Karpas-422 (cell line): Measurements from ENCODE around the gene NBPF15. TPM values are rescaled to one million over a fixed set of nuclear protein-coding genes. Genes with fewer than 3 reads are reported as not detected.
"Not testable (repeated sequence)": the region's sequence is repeated elsewhere in the genome, so short reads cannot be mapped to it uniquely, and the experiment has no call there.

Experiments used
- DNase-seq: peaks from one replicate; pipeline ENCODE4 v3.0.0-alpha.2; 2015
- H2AFZ ChIP-seq: fragments of 200-600 bp; sonication (generic); 2 replicates; pipeline ENCODE4 v1.6.1; 2014; ENCODE audit warnings: antibody characterized with exemption, low read length, mixed read lengths
- H3K27ac ChIP-seq: fragments of 200-600 bp; sonication (generic); 2 replicates; pipeline ENCODE4 v1.5.1; 2014; ENCODE audit warnings: mild to moderate bottlenecking, low read length, moderate library complexity
- H3K27me3 ChIP-seq: fragments of 200-600 bp; sonication (generic); 2 replicates; pipeline ENCODE4 v1.6.1; 2014; ENCODE audit warnings: low read length, mixed read lengths
- H3K36me3 ChIP-seq: fragments of 200-600 bp; sonication (generic); 2 replicates; pipeline ENCODE4 v1.6.1; 2014; ENCODE audit warnings: low read length, mixed read lengths; ENCODE audit not compliant: insufficient read depth
- H3K4me1 ChIP-seq: fragments of 200-600 bp; sonication (generic); 2 replicates; pipeline ENCODE4 v1.6.1; 2014; ENCODE audit warnings: mild to moderate bottlenecking, low read length, mixed read lengths
- H3K4me2 ChIP-seq: fragments of 200-600 bp; sonication (generic); 2 replicates; pipeline ENCODE4 v1.6.1; 2014; ENCODE audit warnings: low read length, low read depth, mild to moderate bottlenecking; ENCODE audit not compliant: poor library complexity, severe bottlenecking
- H3K4me3 ChIP-seq: fragments of 200-600 bp; sonication (generic); 2 replicates; pipeline ENCODE4 v1.5.1; 2014; ENCODE audit warnings: mild to moderate bottlenecking, antibody characterized with exemption, low read length, mixed read lengths
- H3K79me2 ChIP-seq: fragments of 200-600 bp; sonication (generic); 2 replicates; pipeline ENCODE4 v1.6.1; 2014; ENCODE audit warnings: mild to moderate bottlenecking, low read length, mixed read lengths
- H3K9ac ChIP-seq: fragments of 200-600 bp; sonication (generic); 2 replicates; pipeline ENCODE4 v1.6.0; 2014; ENCODE audit warnings: low read length
- H3K9me2 ChIP-seq: fragments of 200-600 bp; sonication (generic), shearing (Covaris generic); replicated peaks from 2 replicates; pipeline ENCODE4 v1.6.0; 2014; ENCODE audit warnings: mild to moderate bottlenecking, low read length, moderate library complexity; ENCODE audit not compliant: insufficient read depth
- H3K9me3 ChIP-seq: fragments of 300-700, 200-600 bp; sonication (generic); 2 replicates; pipeline ENCODE4 v1.6.1; 2014; ENCODE audit warnings: low read length, mixed read lengths
- H4K20me1 ChIP-seq: fragments of 200-600 bp; sonication (generic); 2 replicates; pipeline ENCODE4 v1.6.1; 2014; ENCODE audit warnings: mild to moderate bottlenecking, antibody characterized with exemption, low read length, low read depth; ENCODE audit not compliant: insufficient read depth
- total RNA-seq: library from RNA; depleted of rRNA; stranded (reverse); fragments of >200 nt; shearing (Covaris generic); gene quantifications from 2 replicates; pipeline ENCODE4 v1.2.3, GENCODE V29; 2014; ENCODE audit warnings: low replicate concordance

The NBPF15 gene
- total RNA-seq, 1 experiment from 2014 or later = 47.8 TPM

DNA sequence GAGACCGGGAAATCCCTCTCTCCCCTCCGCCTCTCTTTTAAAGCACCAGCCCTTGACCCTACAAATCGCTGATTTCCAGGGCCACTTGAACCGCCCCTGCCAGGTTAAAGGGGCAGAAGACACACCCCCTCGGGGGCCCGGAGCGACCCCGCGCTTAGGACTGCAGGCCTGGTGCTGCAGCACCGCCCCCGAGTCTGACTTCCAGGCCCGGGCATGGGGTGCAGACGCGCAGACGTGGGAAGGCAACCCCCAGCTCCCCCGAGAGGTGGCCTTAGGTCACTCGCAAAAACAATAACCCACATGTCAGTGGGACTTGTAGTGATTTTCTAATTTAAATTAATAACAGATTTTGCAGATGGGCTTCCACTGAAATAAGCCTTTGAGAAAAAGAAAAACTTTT lies 309 bp upstream of the NBPF15 start:
- H3K4me2 ChIP-seq = peak overlapping the region; percentile 26
- not testable (repeated sequence) for H3K27ac ChIP-seq, H3K9ac ChIP-seq, H2AFZ ChIP-seq, H3K9me2 ChIP-seq, H3K9me3 ChIP-seq, H3K27me3 ChIP-seq, H3K36me3 ChIP-seq, H3K4me1 ChIP-seq, H3K79me2 ChIP-seq, DNase-seq, H4K20me1 ChIP-seq
- H3K4me3 ChIP-seq = peak overlapping the region; percentile 66; the same call in 1 of the 2 replicates

DNA sequence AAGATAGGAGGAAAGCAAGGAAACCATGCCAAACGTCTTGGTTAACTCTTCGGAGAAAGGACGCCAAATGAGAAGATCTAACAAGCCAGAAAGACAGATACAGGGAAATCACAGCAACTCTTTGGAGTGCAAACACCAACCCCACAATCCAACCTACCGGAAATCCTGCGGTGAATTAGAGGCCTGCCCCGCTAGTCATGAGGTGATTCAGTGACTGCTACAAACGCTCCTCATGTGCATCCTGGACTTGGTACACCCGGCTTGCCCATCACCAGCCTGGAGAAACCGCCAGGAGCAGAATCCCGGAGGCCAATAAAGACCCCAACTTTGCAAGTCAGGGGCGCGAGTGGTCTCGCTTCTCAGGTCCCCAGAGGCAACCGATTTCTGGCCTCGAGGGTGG lies 783 bp downstream of the NBPF15 start:
- DNase-seq, H4K20me1 ChIP-seq, H3K9me3 ChIP-seq, H3K4me1 ChIP-seq, H3K9me2 ChIP-seq, H2AFZ ChIP-seq, H3K36me3 ChIP-seq, H3K27me3 ChIP-seq, H3K79me2 ChIP-seq: not testable (repeated sequence)
- H3K9ac ChIP-seq = peak overlapping the region; percentile 74
- peak overlapping the region; percentile 55 for H3K4me2 ChIP-seq
- peak overlapping the region; percentile 66 for H3K4me3 ChIP-seq
- H3K27ac ChIP-seq = 0 out of 2 replicates have a peak overlapping the region, but pooled peaks have one; percentile 30

DNA sequence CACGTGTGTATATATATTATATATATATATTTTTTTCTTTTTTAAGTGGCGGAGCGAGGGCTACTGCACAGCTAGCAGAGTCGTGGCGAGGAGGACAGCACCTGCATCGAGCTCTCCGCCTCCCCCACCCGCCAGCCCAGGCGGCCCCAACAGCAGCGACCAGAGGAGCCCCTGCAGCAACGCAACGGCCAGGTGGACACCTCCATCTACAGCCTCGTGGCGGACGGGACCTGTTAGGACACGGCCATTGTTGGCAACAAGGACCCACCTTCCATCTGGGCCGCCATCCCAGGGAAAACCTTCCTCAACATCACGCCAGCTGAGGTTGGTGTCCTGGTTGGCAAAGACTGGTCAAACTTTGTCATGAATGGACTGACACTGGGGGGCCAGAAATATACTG lies 19.1 kb downstream of the NBPF15 start:
- not testable (repeated sequence) for H3K4me2 ChIP-seq, H4K20me1 ChIP-seq, H3K9me2 ChIP-seq, H3K9ac ChIP-seq, H3K79me2 ChIP-seq, DNase-seq, H3K4me1 ChIP-seq, H3K27me3 ChIP-seq, H2AFZ ChIP-seq, H3K36me3 ChIP-seq, H3K9me3 ChIP-seq, H3K27ac ChIP-seq, H3K4me3 ChIP-seq

DNA sequence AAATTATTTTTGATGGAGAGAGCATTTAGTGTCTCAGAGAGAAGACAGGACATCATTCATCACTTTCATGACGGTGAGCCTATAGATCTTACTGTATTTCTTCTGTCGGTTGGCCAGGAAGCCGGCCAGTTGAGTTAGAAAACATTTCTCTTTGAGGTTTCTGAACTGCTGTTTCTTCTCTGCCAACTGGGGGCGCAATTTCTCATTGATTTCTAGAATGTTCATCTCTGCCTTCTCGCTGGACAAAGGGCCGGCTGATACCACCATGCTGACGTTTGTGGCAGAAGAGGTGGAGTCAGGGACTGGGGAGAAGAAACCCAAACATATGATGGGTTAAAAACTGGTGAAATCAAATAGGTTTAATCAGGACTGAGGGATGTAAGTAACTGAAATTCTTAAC lies 21.7 kb downstream of the NBPF15 start:
- H3K79me2 ChIP-seq, DNase-seq, H4K20me1 ChIP-seq, H3K4me2 ChIP-seq, H3K9me2 ChIP-seq, H3K4me3 ChIP-seq, H3K4me1 ChIP-seq, H3K36me3 ChIP-seq, H2AFZ ChIP-seq, H3K27me3 ChIP-seq, H3K9me3 ChIP-seq, H3K27ac ChIP-seq, H3K9ac ChIP-seq: not testable (repeated sequence)

DNA sequence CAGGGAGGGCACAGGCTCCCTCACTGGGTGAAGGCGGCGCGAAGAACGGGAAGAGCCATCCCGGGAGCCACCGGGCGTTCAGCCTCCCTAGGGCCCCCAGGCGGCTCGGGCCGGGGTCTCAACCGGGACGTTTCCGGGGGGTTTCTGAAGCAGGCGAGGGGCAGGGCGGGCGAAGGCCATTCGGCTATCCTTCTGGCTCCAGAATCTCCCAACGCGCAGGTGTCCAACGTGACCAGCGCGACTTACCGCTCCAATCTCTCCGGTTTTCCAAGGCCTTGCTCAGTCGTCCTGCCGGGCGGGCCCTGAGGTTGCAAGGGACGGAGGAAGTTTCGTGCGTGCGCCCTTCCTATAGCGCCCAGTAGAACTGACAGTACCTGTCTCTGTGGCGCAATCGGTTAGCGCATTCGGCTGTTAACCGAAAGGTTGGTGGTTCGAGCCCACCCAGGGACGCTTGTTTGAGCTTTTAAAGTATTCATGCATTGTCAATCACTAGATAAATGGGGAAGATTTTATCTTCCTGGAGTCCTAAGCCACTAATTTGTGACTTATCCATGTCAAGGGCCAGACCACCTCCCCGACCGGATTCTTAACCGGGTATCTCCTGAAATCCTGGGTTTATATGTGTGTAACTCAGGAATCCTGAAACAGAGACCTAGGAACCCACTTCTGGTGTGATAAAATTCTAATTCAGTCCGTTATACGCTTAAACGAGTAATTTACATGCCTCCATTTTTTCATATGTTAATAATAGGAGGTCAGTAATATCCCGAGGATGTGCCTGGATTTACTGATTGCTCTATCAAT lies 42.4 kb downstream of the NBPF15 start:
- not testable (repeated sequence) for H3K9me3 ChIP-seq, H3K27me3 ChIP-seq, H3K9ac ChIP-seq, H3K79me2 ChIP-seq, H2AFZ ChIP-seq, H3K27ac ChIP-seq, H3K4me1 ChIP-seq, H3K36me3 ChIP-seq, DNase-seq, H3K9me2 ChIP-seq, H4K20me1 ChIP-seq, H3K4me2 ChIP-seq, H3K4me3 ChIP-seq

DNA sequence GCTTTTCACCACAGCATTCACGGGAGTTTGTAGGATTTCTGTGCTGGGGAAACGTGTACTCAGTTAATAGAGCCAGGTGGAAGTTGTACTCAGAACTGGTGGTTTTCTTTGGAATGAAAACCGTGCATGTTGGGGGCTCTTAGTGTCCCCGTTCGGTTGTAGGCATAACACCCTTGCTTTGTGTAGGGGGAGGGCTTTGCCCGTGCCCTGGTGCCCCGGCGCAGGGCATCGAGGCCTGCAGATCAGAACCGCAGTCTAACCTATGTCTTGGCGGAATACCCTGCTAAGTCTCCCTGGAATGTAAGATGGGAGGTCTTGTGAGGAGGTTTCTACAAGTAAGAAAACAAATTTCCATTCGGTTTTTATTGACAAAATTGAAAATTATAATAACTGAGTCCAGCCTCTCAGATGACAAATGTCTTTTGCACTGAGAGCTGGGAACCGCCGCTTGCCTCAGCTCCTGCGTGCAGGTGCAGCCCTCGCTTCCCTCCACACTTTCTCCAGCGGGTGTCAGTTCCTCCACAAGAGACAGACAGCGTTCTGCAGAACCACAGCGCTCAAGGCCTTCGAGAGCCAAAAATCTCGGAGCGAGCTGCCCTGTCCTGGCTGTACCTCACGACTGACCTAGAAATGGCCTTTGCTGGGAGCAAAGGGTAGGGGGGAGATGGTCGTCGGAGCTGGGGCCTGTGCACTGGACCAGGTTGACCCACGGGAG lies 47.9 kb downstream of the NBPF15 start:
- not testable (repeated sequence) for H3K27me3 ChIP-seq, H3K36me3 ChIP-seq, DNase-seq, H3K79me2 ChIP-seq, H3K9me3 ChIP-seq, H3K9me2 ChIP-seq, H2AFZ ChIP-seq, H3K4me1 ChIP-seq, H3K27ac ChIP-seq, H4K20me1 ChIP-seq
- Histone ChIP-seq H3K4me2 (peak overlapping the region; percentile 68), H3K9ac (peak overlapping the region; percentile 49), H3K4me3 (peak overlapping the region; percentile 59)

DNA sequence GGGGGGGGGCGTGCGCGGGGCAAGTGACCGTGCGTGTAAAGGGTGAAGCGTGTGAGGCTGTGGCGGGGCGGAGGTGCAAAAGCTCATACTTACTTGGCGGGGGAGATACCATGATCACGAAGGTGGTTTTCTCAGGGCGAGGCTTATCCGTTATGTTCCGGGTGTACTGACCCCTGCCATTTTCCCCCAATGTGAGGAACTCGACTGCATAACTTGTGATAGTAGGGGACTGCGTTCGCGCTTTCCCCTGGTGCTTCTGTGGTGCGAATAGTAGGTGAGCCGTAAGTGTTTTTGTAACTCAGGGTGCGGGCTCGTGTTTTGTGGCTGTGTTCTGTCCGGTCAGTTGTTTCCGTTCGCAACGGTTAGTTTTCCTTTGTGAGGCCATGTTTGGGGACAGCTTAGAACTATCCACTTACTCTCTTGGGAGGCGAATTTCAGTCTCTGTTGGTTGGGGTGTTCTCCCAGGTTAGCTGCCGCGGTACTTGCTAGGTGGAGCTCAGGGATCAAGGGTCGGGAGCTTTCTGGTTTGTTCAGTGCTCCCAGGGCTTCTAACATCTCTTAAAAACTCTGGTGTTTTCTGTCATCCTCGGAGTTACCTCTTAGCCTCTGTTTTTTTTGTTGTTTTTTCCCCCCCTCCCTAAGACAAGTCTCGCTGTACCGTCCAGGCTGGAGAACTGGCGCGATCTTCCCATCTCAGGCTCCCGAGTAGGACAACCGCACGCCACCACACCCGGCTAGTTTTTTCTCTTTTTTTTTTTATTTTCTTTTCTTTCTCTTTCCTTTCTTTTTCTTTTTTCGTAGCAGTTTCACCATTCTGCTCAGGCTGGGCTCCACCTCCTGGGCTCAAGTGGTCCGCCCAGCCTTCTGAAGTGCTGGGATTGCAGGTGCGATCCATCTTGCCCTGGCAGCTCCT lies 48.7 kb downstream of the NBPF15 start:
- H3K4me1 ChIP-seq, H3K36me3 ChIP-seq, H4K20me1 ChIP-seq, H3K9me2 ChIP-seq, H3K79me2 ChIP-seq, H3K27me3 ChIP-seq, H3K9me3 ChIP-seq, H2AFZ ChIP-seq: not testable (repeated sequence)
- DNase-seq = peak; percentile 97
- Histone ChIP-seq H3K4me3 (peak overlapping the region; percentile 59), H3K9ac (peak overlapping the region; percentile 49), H3K4me2 (peak overlapping the region; percentile 68), H3K27ac (peak overlapping the region; percentile 53; the same call in 1 of the 2 replicates)

DNA sequence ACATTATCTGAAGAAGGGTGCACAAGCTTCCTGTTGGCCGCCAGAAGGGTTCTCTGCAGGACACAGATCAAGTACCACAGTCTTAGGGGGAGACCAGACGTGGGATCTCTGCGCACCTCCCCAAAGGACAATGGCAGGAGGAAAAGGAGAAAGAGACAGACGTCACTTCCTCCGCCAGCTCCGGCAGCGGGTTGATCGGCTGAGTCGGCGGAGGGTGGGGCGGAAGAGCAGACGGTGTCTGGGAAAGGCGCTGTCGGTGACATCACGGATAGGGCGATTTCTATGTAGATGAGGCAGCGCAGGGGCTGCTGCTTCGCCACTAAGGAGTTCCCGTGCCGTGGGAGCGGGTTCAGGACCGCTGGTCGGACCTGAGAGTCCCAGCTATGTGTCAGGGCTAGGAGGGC lies 49.4 kb downstream of the NBPF15 start:
- not testable (repeated sequence) for H3K4me2 ChIP-seq, H3K9ac ChIP-seq, H3K27me3 ChIP-seq, H3K9me3 ChIP-seq, H4K20me1 ChIP-seq, H2AFZ ChIP-seq, H3K4me3 ChIP-seq, H3K9me2 ChIP-seq, H3K4me1 ChIP-seq, H3K36me3 ChIP-seq, H3K27ac ChIP-seq, H3K79me2 ChIP-seq
- DNase-seq = peak; percentile 88
